Endodermal cell (in vitro differentiated cells): ENCODE results near the gene PCSK7. TPM values are rescaled to one million over a fixed set of nuclear protein-coding genes. Genes with fewer than 3 reads are reported as not detected.

ENCODE experiments used
- DNase-seq: peaks from one replicate; pipeline ENCODE4 v3.0.0-alpha.2; 2017
- H3K27ac ChIP-seq: 2 replicates; pipeline ENCODE4 v1.5.1; 2013; ENCODE audit warnings: mild to moderate bottlenecking, low read depth, low read length, moderate library complexity
- H3K27me3 ChIP-seq: 2 replicates; pipeline ENCODE4 v1.6.1; 2013; ENCODE audit warnings: mild to moderate bottlenecking, low read length, moderate library complexity; ENCODE audit not compliant: insufficient read depth, control insufficient read depth, poor library complexity, severe bottlenecking
- H3K36me3 ChIP-seq: 2 replicates; pipeline ENCODE4 v1.7.0; 2013; ENCODE audit warnings: mild to moderate bottlenecking, low read length, moderate library complexity; ENCODE audit not compliant: control insufficient read depth, insufficient read depth
- H3K4me1 ChIP-seq: one replicate; pipeline ENCODE4 v1.7.0; 2013; ENCODE audit warnings: low read length; ENCODE audit not compliant: control insufficient read depth, insufficient read depth
- H3K4me3 ChIP-seq: 2 replicates; pipeline ENCODE4 v1.5.1; 2013; ENCODE audit warnings: mild to moderate bottlenecking, low read length, moderate library complexity
- H3K9ac ChIP-seq: 2 replicates; pipeline ENCODE4 v1.6.1; 2013; ENCODE audit warnings: mild to moderate bottlenecking, low read length, moderate library complexity; ENCODE audit not compliant: poor library complexity, severe bottlenecking; ENCODE audit errors: extremely low read depth
- H3K9me3 ChIP-seq: 2 replicates; pipeline ENCODE4 v1.6.1; 2013; ENCODE audit warnings: mild to moderate bottlenecking, low read length, moderate library complexity; ENCODE audit not compliant: control insufficient read depth
- H3K27ac Mint-ChIP-seq: 2 replicates; pipeline ENCODE4 v1.8.0; 2020; ENCODE audit warnings: mixed read lengths
- H3K27me3 Mint-ChIP-seq: 2 replicates; pipeline ENCODE4 v1.8.0; 2021; ENCODE audit warnings: mild to moderate bottlenecking, mixed read lengths; ENCODE audit not compliant: insufficient read depth
- H3K36me3 Mint-ChIP-seq: 2 replicates; pipeline ENCODE4 v1.8.0; 2020; ENCODE audit warnings: low read depth, mixed read lengths
- H3K4me1 Mint-ChIP-seq: 2 replicates; pipeline ENCODE4 v1.8.0; 2020; ENCODE audit warnings: mixed read lengths
- H3K4me3 Mint-ChIP-seq: 2 replicates; pipeline ENCODE4 v1.8.0; 2020; ENCODE audit warnings: mild to moderate bottlenecking, moderate library complexity, mixed read lengths
- H3K9me3 Mint-ChIP-seq: 2 replicates; pipeline ENCODE4 v1.8.0; 2020; ENCODE audit warnings: mild to moderate bottlenecking, mixed read lengths
- WGBS, 2 experiments: methylation state at CpG; one replicate each; pipeline versions ENCODE4 v1.1.5 to v1.1.7; 2013; ENCODE audit warnings: missing lambda C conversion rate in 2 of 2, mixed read lengths in 1 of 2; ENCODE audit not compliant: insufficient coverage in 1 of 2, insufficient read length in 1 of 2; 5-methylcytosine and 5-hydroxymethylcytosine counted together
- total RNA-seq, 2 donors: library from RNA; stranded (reverse); fragmentation: NEBNext Ultra II Directional in 1 of 2; extraction: Animal tissue kit (Norgen Biotek cat#: 25700) in 1 of 2; gene quantifications; 2 replicates in 1 of 2; 3 replicates in 1 of 2; pipeline ENCODE4 v1.2.1, GENCODE V29; 2021
- TF ChIP-seq, protein P1 (sequence below): fragments of 200-600 bp; sonication (generic); conservative IDR thresholded peaks from 2 replicates; pipeline ENCODE4 v1.5.0; 2021; ENCODE audit warnings: antibody characterized with exemption, mild to moderate bottlenecking

Gene PCSK7
- total RNA-seq, 2 donors from 2014 or later: 56.5 to 58.6 TPM

DNA sequence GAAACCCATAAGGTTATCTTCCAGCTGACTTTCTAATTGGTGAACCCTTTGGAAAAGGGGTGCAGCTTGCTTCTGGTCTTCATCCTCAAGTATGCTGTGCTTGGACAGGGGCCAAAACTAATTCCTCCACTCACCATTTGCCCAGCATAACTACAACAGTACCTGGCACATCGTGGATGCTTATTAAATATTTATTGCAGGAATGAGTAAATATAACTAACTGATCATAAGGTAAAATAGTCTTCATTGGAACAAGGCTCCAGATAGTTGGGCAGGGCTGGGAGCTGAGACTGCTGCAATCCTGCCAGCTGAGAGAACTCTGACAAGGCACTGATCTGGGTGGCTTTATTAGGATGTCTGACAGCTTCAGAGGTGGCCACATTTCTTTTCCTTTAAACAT is 55.7 kb downstream of the PCSK7 start:
- H3K4me1 Mint-ChIP-seq: peaks cover 42% of the 10 kb centered on the region
- H3K36me3 Mint-ChIP-seq: peaks cover 19% of the 10 kb centered on the region
- H3K4me1 ChIP-seq: peaks cover 4% of the 10 kb centered on the region
- H3K9me3 Mint-ChIP-seq: no peaks in the 10 kb centered on the region
- peaks cover 2% of the 10 kb centered on the region for H3K27me3 Mint-ChIP-seq
- TF ChIP-seq, protein P1, sequence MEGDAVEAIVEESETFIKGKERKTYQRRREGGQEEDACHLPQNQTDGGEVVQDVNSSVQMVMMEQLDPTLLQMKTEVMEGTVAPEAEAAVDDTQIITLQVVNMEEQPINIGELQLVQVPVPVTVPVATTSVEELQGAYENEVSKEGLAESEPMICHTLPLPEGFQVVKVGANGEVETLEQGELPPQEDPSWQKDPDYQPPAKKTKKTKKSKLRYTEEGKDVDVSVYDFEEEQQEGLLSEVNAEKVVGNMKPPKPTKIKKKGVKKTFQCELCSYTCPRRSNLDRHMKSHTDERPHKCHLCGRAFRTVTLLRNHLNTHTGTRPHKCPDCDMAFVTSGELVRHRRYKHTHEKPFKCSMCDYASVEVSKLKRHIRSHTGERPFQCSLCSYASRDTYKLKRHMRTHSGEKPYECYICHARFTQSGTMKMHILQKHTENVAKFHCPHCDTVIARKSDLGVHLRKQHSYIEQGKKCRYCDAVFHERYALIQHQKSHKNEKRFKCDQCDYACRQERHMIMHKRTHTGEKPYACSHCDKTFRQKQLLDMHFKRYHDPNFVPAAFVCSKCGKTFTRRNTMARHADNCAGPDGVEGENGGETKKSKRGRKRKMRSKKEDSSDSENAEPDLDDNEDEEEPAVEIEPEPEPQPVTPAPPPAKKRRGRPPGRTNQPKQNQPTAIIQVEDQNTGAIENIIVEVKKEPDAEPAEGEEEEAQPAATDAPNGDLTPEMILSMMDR: no peak
- WGBS, 2 experiments: no CpG with 5 or more reads among the region's 1 CpG
- no peak for DNase-seq
- no peak overlapping the region for H3K4me3 Mint-ChIP-seq
- H3K27me3 ChIP-seq: no peaks in the 10 kb centered on the region
- H3K27ac ChIP-seq: no peak overlapping the region
- no peaks in the 10 kb centered on the region for H3K9me3 ChIP-seq
- no peak overlapping the region for H3K27ac Mint-ChIP-seq
- H3K4me3 ChIP-seq: no peak overlapping the region
- peaks cover 37% of the 10 kb centered on the region for H3K36me3 ChIP-seq
- H3K9ac ChIP-seq: no peak overlapping the region

DNA sequence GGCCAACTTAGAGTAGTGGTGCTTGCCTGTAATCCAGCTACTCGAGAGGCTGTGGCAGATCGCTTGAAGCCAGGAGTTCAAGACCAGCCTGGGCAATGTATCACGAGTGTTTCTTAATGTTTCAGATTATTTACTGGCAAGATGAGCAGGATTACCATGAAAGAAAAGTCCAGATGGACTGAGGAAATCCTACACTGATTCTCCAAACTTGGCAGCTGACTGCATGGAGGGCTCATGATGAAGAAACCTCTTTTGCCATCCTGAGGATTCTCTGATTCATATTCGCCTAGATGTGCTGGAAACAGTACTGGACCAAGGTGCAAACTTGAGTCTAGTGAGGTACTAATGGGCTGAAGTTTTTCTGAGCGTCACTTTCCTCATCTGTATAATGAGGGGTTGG is 56.1 kb downstream of the PCSK7 start:
- Histone ChIP-seq H3K36me3 (peaks cover 40% of the 10 kb centered on the region), H3K9ac (no peak overlapping the region), H3K27ac (no peak overlapping the region), H3K27me3 (no peaks in the 10 kb centered on the region), H3K4me3 (no peak overlapping the region), H3K9me3 (no peaks in the 10 kb centered on the region), H3K4me1 (peaks cover 4% of the 10 kb centered on the region)
- Mint-ChIP-seq H3K27me3 (peaks cover 2% of the 10 kb centered on the region), H3K4me3 (no peak overlapping the region), H3K9me3 (no peaks in the 10 kb centered on the region), H3K27ac (no peak overlapping the region), H3K4me1 (peaks cover 41% of the 10 kb centered on the region), H3K36me3 (peaks cover 19% of the 10 kb centered on the region)
- DNase-seq: no peak
- TF ChIP-seq, protein P1: no peak
- WGBS, 2 experiments: 93 to 94% methylated on average over 5 of the region's 5 CpGs

DNA sequence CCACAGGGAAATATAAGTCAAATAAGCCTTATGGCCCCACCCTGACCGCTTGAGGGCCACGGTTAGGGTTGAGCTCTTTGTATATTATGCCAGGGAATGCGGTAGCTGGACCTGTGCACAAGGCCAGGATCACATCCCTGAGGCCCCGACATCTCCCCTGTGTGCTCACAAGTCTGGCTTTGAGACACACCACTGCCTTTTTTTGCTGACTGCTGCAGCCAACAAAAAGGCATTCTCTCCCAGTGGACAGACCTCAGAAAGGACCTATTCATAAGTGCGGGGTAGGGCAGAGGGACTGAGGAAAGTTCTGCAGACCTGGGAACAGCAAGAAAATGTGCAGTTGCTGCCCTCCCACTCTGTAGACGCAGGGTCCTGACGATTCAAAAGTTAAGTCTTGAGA is 56.8 kb downstream of the PCSK7 start:
- no peaks in the 10 kb centered on the region for H3K9me3 ChIP-seq
- H3K4me1 ChIP-seq: peaks cover 4% of the 10 kb centered on the region
- H3K9ac ChIP-seq: no peak overlapping the region
- Mint-ChIP-seq H3K4me3 (no peak overlapping the region), H3K27ac (no peak overlapping the region), H3K27me3 (no peaks in the 10 kb centered on the region), H3K9me3 (no peaks in the 10 kb centered on the region), H3K36me3 (peaks cover 22% of the 10 kb centered on the region), H3K4me1 (peaks cover 39% of the 10 kb centered on the region)
- H3K36me3 ChIP-seq: peaks cover 44% of the 10 kb centered on the region
- H3K27ac ChIP-seq: peak overlapping the region; percentile 61
- H3K27me3 ChIP-seq: no peaks in the 10 kb centered on the region
- TF ChIP-seq, protein P1: no peak
- whole genome bisulfite sequencing, 2 experiments: 79 to 81% methylated on average over 7 of the region's 7 CpGs
- no peak for DNase-seq
- H3K4me3 ChIP-seq: no peak overlapping the region
